ENCODE measurements around the gene EVI5L.

The EVI5L gene

GRCh38 chr19:7817801-7818200 lies 12.2 kb upstream of the EVI5L start:
- DNase-seq (ENCODE audit: low read depth), result no peak

- DNase-seq (ENCODE audit: low read depth), result no peak
Measured at GRCh38 chr19:7818806-7819205, 11.2 kb upstream of the EVI5L start.

GRCh38 chr19:7819337-7819736 lies 10.7 kb upstream of the EVI5L start:
- DNase-seq (ENCODE audit: low read depth), result no peak

GRCh38 chr19:7820588-7820987 lies 9.4 kb upstream of the EVI5L start:
- no peak for DNase-seq (ENCODE audit: low read depth)

- no peak for DNase-seq (ENCODE audit: low read depth)
Measured at GRCh38 chr19:7822910-7823515, 7.0 kb upstream of the EVI5L start.

- no peak for DNase-seq (ENCODE audit: low read depth)
Measured at GRCh38 chr19:7823686-7824301, 6.2 kb upstream of the EVI5L start.

GRCh38 chr19:7829166-7829520 lies 875 bp upstream of the EVI5L start:
- DNase-seq (ENCODE audit: low read depth), result no peak

- no peak for DNase-seq (ENCODE audit: low read depth)
Measured at GRCh38 chr19:7830272-7830771, 304 bp downstream of the EVI5L start.

GRCh38 chr19:7830823-7831222 lies 805 bp downstream of the EVI5L start:
- DNase-seq (ENCODE audit: low read depth), result no peak

- DNase-seq (ENCODE audit: low read depth), result no peak
Measured at GRCh38 chr19:7831452-7831851, 1.4 kb downstream of the EVI5L start.

- DNase-seq (ENCODE audit: low read depth), result no peak
Measured at GRCh38 chr19:7832009-7832408, 2.0 kb downstream of the EVI5L start.

GRCh38 chr19:7832781-7833180 lies 2.8 kb downstream of the EVI5L start:
- DNase-seq (ENCODE audit: low read depth), result no peak

- no peak for DNase-seq (ENCODE audit: low read depth)
Measured at GRCh38 chr19:7833225-7834099, 3.4 kb downstream of the EVI5L start.

GRCh38 chr19:7839476-7839875 lies 9.5 kb downstream of the EVI5L start:
- DNase-seq (ENCODE audit: low read depth), result no peak

- DNase-seq (ENCODE audit: low read depth), result no peak
Measured at GRCh38 chr19:7840629-7841028, 10.6 kb downstream of the EVI5L start.

GRCh38 chr19:7841751-7842660 lies 12.0 kb downstream of the EVI5L start:
- DNase-seq (ENCODE audit: low read depth), result no peak

GRCh38 chr19:7842661-7843294 lies 12.8 kb downstream of the EVI5L start:
- no peak for DNase-seq (ENCODE audit: low read depth)

- no peak for DNase-seq (ENCODE audit: low read depth)
Measured at GRCh38 chr19:7843521-7843920, 13.5 kb downstream of the EVI5L start.

GRCh38 chr19:7844405-7844804 lies 14.4 kb downstream of the EVI5L start:
- no peak for DNase-seq (ENCODE audit: low read depth)

GRCh38 chr19:7844951-7845350 lies 14.9 kb downstream of the EVI5L start:
- DNase-seq (ENCODE audit: low read depth), result no peak

GRCh38 chr19:7845390-7846154 lies 15.6 kb downstream of the EVI5L start:
- DNase-seq (ENCODE audit: low read depth), result no peak

Data from GM04504 (cell line).